Mucosa of stomach (tissue), 1 donor: ENCODE data around the gene BPTF.
"Not testable (repeated sequence)": the region's sequence is repeated elsewhere in the genome, so short reads cannot be mapped to it uniquely, and the experiment has no call there.

ENCODE experiments used
- H3K27me3 ChIP-seq: one replicate; pipeline ENCODE4 v1.7.0; 2013; ENCODE audit warnings: mild to moderate bottlenecking, low read length; ENCODE audit not compliant: control insufficient read depth, insufficient read depth
- H3K36me3 ChIP-seq: one replicate; pipeline ENCODE4 v1.7.0; 2013; ENCODE audit warnings: low read length; ENCODE audit not compliant: control insufficient read depth, insufficient read depth
- H3K4me1 ChIP-seq: one replicate; pipeline ENCODE4 v1.7.0; 2013; ENCODE audit warnings: mild to moderate bottlenecking, low read length; ENCODE audit not compliant: control insufficient read depth, insufficient read depth
- H3K4me3 ChIP-seq: one replicate; pipeline ENCODE4 v1.7.0; 2013; ENCODE audit warnings: low read length
- H3K9ac ChIP-seq: one replicate; pipeline ENCODE4 v1.7.0; 2013; ENCODE audit warnings: mild to moderate bottlenecking, low read length, moderate library complexity
- H3K9me3 ChIP-seq: one replicate; pipeline ENCODE4 v1.7.0; 2013; ENCODE audit warnings: mild to moderate bottlenecking, low read length, moderate library complexity; ENCODE audit not compliant: control insufficient read depth
- donor health status: Pancreatic carcinoma.

BPTF gene

GRCh38 chr17:67960276-67960675 lies 135.0 kb downstream of the BPTF start:
- not testable (repeated sequence) for H3K4me3 ChIP-seq, H3K9me3 ChIP-seq, H3K27me3 ChIP-seq, H3K36me3 ChIP-seq, H3K4me1 ChIP-seq, H3K9ac ChIP-seq

- not testable (repeated sequence) for H3K4me3 ChIP-seq, H3K9ac ChIP-seq, H3K4me1 ChIP-seq, H3K27me3 ChIP-seq, H3K9me3 ChIP-seq, H3K36me3 ChIP-seq
Measured at GRCh38 chr17:67962156-67962555, 136.9 kb downstream of the BPTF start.

DNA sequence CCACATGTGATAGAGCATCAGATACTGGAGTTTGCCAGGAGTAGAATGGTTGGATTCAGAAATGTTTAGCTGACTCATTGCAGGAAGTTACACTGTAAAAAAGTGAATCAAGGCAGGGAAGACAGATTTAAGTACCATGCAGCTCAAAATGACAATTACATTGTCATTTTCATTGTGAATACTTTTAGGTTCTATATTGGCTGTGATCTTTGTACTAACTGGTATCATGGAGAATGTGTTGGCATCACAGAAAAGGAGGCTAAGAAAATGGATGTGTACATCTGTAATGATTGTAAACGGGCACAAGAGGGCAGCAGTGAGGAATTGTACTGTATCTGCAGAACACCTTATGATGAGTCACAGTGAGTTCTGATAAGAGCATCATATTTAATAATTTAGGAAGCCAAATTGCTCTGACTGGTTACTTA lies 137.9 kb downstream of the BPTF start:
- not testable (repeated sequence) for H3K27me3 ChIP-seq, H3K9me3 ChIP-seq, H3K4me1 ChIP-seq, H3K36me3 ChIP-seq, H3K9ac ChIP-seq, H3K4me3 ChIP-seq

DNA sequence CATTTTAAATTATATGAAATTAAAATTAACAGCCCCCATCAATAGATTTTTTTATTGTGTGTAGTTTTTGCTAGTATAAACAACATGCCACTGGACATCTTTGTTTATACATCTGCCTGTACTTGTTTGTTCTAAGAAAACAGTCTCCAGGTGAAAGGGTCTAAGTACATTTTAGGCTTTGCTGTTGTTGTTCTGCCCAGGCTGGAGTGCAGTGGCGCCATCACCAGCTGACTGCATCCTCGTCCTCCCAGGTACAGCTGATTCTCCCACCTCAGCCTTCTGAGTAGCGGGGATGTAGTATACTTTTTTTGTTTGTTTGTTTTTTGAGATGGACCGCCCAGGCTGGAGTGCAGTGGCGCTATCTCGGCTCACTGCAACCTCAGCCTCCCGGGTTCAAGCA lies 145.5 kb downstream of the BPTF start:
- Histone ChIP-seq H3K4me1 (no peaks in the 10 kb centered on the region), H3K27me3 (no peaks in the 10 kb centered on the region), H3K4me3 (no peak overlapping the region), H3K9me3 (no peaks in the 10 kb centered on the region), H3K9ac (no peak overlapping the region), H3K36me3 (peaks cover 8% of the 10 kb centered on the region)

DNA sequence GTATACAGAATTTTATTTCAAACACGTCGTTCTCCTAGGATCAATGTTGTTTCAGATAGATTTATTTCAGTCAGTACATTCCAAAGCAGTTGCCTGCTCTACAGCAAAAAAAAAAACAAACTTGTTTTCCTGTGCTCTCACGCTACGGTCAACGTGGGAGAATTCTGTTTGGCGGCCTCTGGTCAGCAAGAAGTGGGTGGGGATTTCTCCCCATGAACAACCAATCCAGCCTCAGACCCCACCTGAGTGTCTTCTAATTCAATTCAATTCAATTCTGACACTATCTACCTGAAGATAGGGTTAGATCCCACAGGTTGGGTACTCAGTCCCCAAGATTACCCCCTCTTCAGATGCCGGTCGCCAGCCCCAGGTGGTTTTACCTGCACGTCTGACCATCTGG lies 148.9 kb downstream of the BPTF start:
- H3K27me3 ChIP-seq = no peaks in the 10 kb centered on the region
- H3K36me3 ChIP-seq = peaks cover 3% of the 10 kb centered on the region
- H3K9ac ChIP-seq = no peak overlapping the region
- H3K4me3 ChIP-seq = no peak overlapping the region
- no peaks in the 10 kb centered on the region for H3K9me3 ChIP-seq
- no peaks in the 10 kb centered on the region for H3K4me1 ChIP-seq

DNA sequence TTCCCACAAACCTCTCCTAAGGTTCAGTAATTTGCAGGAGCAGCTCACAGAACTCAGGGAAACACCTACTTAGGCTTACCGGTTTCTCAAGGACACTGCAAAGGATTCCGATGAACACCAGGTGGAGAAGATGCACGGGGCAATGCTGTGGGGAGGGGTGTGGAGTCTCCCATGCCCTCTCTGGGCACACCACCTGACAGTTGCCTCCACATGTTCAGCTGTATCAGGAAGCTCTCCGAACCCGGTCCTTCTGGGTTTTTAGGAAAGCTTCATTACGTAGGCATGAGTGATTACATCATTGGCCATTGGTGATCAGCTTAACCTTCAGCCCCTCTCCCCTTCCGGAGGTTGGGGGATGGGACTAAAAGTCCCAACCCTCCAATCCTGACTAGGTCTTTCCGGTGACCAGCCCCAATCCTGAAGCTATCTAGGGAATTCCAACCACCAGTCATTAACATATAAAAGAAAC lies 149.3 kb downstream of the BPTF start:
- Histone ChIP-seq H3K4me1 (no peaks in the 10 kb centered on the region), H3K4me3 (no peak overlapping the region), H3K27me3 (no peaks in the 10 kb centered on the region), H3K9me3 (no peaks in the 10 kb centered on the region), H3K36me3 (peaks cover 3% of the 10 kb centered on the region), H3K9ac (no peak overlapping the region)

- not testable (repeated sequence) for H3K27me3 ChIP-seq, H3K9ac ChIP-seq, H3K9me3 ChIP-seq, H3K36me3 ChIP-seq, H3K4me3 ChIP-seq, H3K4me1 ChIP-seq
Measured at GRCh38 chr17:67976306-67976705, 151.0 kb downstream of the BPTF start.

GRCh38 chr17:67980456-67980855 lies 155.2 kb downstream of the BPTF start:
- Histone ChIP-seq H3K27me3 (no peaks in the 10 kb centered on the region), H3K4me1 (no peaks in the 10 kb centered on the region), H3K9me3 (no peaks in the 10 kb centered on the region), H3K4me3 (no peak overlapping the region), H3K9ac (no peak overlapping the region), H3K36me3 (no peaks in the 10 kb centered on the region)

- not testable (repeated sequence) for H3K36me3 ChIP-seq, H3K27me3 ChIP-seq, H3K4me1 ChIP-seq, H3K9ac ChIP-seq, H3K4me3 ChIP-seq, H3K9me3 ChIP-seq
Measured at GRCh38 chr17:67980883-67981282, 155.6 kb downstream of the BPTF start.

DNA sequence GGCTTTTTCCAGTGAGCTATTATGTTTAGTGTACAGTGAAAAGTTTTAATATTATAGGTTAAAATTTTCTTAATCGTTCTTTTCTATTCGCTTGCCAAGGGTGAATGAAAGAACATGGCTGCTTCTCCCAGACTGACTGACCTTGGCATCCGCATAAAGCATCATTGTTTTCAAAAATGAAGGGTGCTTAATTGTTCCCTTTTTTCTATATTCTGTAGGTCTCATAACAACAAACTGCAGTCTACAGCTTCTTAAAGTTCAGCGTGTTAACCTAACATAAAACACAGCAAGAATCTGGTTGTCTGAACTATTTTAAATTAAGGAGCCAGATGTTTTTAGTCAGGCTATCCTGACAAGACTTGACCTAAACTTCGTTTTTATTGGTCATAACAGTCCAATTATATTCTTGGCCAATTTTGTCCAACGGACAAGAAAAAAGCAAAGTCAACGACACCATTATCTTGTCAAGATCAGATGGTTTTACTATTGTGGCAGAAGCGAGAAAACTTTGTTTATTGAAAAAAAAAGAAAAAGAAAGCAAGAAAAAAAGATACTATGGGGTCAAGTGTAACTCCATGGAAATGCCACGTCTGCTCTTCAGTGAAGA lies 156.8 kb downstream of the BPTF start:
- no peaks in the 10 kb centered on the region for H3K36me3 ChIP-seq
- H3K9ac ChIP-seq = no peak overlapping the region
- no peaks in the 10 kb centered on the region for H3K9me3 ChIP-seq
- no peak overlapping the region for H3K4me3 ChIP-seq
- H3K4me1 ChIP-seq = no peaks in the 10 kb centered on the region
- no peaks in the 10 kb centered on the region for H3K27me3 ChIP-seq

DNA sequence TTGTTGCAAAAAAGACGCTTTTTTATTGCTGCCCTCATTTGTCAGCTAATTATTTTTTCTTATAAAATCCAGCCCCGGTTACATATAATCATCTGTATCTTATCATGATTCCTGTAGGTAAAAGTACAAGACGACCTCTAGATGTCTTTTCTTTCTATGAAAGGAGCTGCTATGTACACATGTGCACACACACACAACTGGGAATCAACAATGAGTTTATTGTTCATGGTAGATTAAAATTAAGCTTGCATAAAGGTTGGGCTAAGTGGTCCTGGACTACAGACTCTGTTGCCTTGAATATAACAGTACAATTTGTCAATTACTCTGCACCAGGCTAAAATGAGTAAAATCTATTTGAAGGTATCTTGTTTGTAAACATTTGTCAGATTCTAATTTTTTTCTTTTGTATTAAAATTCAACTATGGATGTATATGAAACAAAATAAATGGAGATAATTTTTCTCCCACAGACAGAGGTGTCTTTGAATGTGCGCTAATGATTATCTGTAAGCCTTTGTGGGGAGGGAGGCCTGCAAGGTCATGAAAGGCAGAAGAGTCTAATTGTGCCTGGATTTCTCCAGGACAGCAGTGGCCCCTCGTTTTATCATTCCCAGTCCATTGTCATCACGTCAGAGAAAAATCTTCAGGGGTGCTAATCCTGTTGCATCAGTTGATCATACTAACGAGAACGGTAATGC lies 157.5 kb downstream of the BPTF start:
- Histone ChIP-seq H3K36me3 (no peaks in the 10 kb centered on the region), H3K27me3 (no peaks in the 10 kb centered on the region), H3K9ac (no peak overlapping the region), H3K4me1 (no peaks in the 10 kb centered on the region), H3K9me3 (no peaks in the 10 kb centered on the region), H3K4me3 (no peak overlapping the region)

DNA sequence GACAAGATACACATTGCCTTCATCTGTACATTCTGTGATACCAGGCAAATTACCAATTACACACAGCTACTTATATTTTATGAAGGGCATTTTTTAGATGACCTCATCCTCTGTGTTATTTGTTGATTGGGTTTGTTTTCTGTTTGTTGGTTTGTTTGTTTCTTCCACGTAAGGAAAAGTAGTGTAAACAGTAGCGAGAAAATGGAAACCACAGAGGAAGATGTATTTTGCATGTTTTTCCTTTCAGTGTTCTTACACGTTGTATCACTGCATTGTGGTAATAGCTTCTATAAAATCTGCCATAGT lies 158.0 kb downstream of the BPTF start:
- no peaks in the 10 kb centered on the region for H3K36me3 ChIP-seq
- H3K4me3 ChIP-seq = no peak overlapping the region
- H3K4me1 ChIP-seq = no peaks in the 10 kb centered on the region
- no peaks in the 10 kb centered on the region for H3K9me3 ChIP-seq
- no peaks in the 10 kb centered on the region for H3K27me3 ChIP-seq
- no peak overlapping the region for H3K9ac ChIP-seq

- no peaks in the 10 kb centered on the region for H3K36me3 ChIP-seq
- H3K9ac ChIP-seq = no peak overlapping the region
- H3K27me3 ChIP-seq = peaks cover 7% of the 10 kb centered on the region
- H3K9me3 ChIP-seq = no peaks in the 10 kb centered on the region
- no peak overlapping the region for H3K4me3 ChIP-seq
- H3K4me1 ChIP-seq = peaks cover 6% of the 10 kb centered on the region
Measured at GRCh38 chr17:67990909-67991308, 165.6 kb downstream of the BPTF start.
